ENCODE results near the gene GNG12.

GRCh38 chr1:67803380-67804279 is 29.6 kb downstream of the GNG12 start:
- TF ChIP-seq, protein P1, sequence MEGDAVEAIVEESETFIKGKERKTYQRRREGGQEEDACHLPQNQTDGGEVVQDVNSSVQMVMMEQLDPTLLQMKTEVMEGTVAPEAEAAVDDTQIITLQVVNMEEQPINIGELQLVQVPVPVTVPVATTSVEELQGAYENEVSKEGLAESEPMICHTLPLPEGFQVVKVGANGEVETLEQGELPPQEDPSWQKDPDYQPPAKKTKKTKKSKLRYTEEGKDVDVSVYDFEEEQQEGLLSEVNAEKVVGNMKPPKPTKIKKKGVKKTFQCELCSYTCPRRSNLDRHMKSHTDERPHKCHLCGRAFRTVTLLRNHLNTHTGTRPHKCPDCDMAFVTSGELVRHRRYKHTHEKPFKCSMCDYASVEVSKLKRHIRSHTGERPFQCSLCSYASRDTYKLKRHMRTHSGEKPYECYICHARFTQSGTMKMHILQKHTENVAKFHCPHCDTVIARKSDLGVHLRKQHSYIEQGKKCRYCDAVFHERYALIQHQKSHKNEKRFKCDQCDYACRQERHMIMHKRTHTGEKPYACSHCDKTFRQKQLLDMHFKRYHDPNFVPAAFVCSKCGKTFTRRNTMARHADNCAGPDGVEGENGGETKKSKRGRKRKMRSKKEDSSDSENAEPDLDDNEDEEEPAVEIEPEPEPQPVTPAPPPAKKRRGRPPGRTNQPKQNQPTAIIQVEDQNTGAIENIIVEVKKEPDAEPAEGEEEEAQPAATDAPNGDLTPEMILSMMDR (IDR thresholded peaks at IDR 0.05; ENCODE audit: insufficient read depth, low read length, poor library complexity, severe bottlenecking) = no peak
- no peak for TF ChIP-seq EZH2phosphoT487 (conservative IDR thresholded peaks at IDR 0.05; ENCODE audit: low read length)

All from SU-DHL-6 (cell line).